Adrenal gland (tissue), 19 donors: ENCODE measurements around the gene CNTNAP1. TPM values are rescaled to one million over a fixed set of nuclear protein-coding genes. Genes with fewer than 3 reads are reported as not detected.

Experiments used
- DNase-seq, 7 donors: peaks; one replicate each; pipeline ENCODE4 v3.0.0-alpha.2; 2019 to 2020
- H3K27ac ChIP-seq, 5 donors: fragments of 200-600 bp; sonication (generic) in 4 of 5; 1 replicate in 3 of 5; 2 replicates in 2 of 5; pipeline versions ENCODE4 v1.5.1 to v1.8.0; 2016 to 2020; ENCODE audit warnings: mild to moderate bottlenecking in 1 of 5
- H3K27me3 ChIP-seq: fragments of 200-600 bp; 2 replicates; pipeline ENCODE4 v1.8.0; 2021
- H3K36me3 ChIP-seq, 2 donors: fragments of 200-600 bp; replicated peaks in 1 of 2; 1 replicate in 1 of 2; 2 replicates in 1 of 2; pipeline versions ENCODE4 v1.5.1 to v1.8.0; 2018 to 2022
- H3K4me1 ChIP-seq, 2 donors: fragments of 200-600 bp; replicated peaks in 1 of 2; 1 replicate in 1 of 2; 2 replicates in 1 of 2; pipeline versions ENCODE4 v1.5.1 to v1.8.0; 2018 to 2021
- H3K4me3 ChIP-seq, 4 donors: fragments of 200-600 bp; sonication (generic) in 3 of 4; one replicate each; pipeline ENCODE4 v1.5.1; 2016 to 2018
- H3K9me3 ChIP-seq, 3 donors: fragments of 200-600 bp; sonication (generic) in 1 of 3; replicated peaks in 1 of 3; 1 replicate in 2 of 3; 2 replicates in 1 of 3; pipeline versions ENCODE4 v1.5.1 to v1.8.0; 2016 to 2021
- CTCF ChIP-seq, 6 experiments: fragments of 450-650 bp in 4 of 6; fragments of 200-600 bp in 2 of 6; sonication (generic) in 1 of 6; IDR thresholded peaks; 1 replicate in 5 of 6; 2 replicates in 1 of 6; pipeline versions ENCODE4 v1.5.1 to v1.8.0; 2016 to 2021; ENCODE audit warnings: antibody characterized with exemption in 6 of 6, mild to moderate bottlenecking in 2 of 6, moderate library complexity in 1 of 6
- POLR2A ChIP-seq, 2 donors: fragments of 450-650 bp; IDR thresholded peaks; one replicate each; pipeline ENCODE4 v1.6.1; 2017; ENCODE audit warnings: antibody characterized with exemption in 2 of 2, mild to moderate bottlenecking in 2 of 2, moderate library complexity in 1 of 2
- WGBS, 4 donors: extraction: QIAGEN DNeasy Blood & Tissue Kit in 2 of 4; methylation state at CpG; one replicate each; pipeline versions ENCODE4 v1.1.5 to v1.1.7; 2013 to 2017; 5-methylcytosine and 5-hydroxymethylcytosine counted together
- intact Hi-C, 2 donors: fragments of 100-400 bp; cut with DNase I; formaldehyde crosslinking; loops; one replicate each; pipeline versions ENCODE4 v1.14.1 to v1.15.0; 2022 to 2023
- long read RNA-seq, 10 donors: library from polyadenylated mRNA in 3 of 10; unstranded in 2 of 10; stranded (forward) in 1 of 10; transcript quantifications; one replicate each; pipeline ENCODE4 v2.0.0 and lab custom pipeline, GENCODE V29; 2021 to 2026
- polyA plus RNA-seq, 3 donors: library from polyadenylated mRNA; stranded (reverse); fragments of 200-250 nt in 2 of 3; fragments of 350-450 nt in 1 of 3; fragmentation: Illumina TruSeq in 1 of 3; extraction: RNeasy Lipid Tissue Mini Kit (QIAGEN cat#74804) in 1 of 3; gene quantifications; one replicate each; pipeline ENCODE4 v1.2.3, GENCODE V29; 2013 to 2014
- total RNA-seq, 9 donors: library from RNA; depleted of rRNA in 4 of 9; stranded (reverse); fragments of >200 nt in 4 of 9; fragments of 120-200 nt in 1 of 9; fragmentation: NEBNext Ultra II Directional in 1 of 9; extraction: Animal tissue kit (Norgen Biotek cat#: 25700) in 1 of 9; gene quantifications; one replicate each; pipeline versions ENCODE4 v1.1.0 to v1.2.4, GENCODE V29; 2013 to 2023
- donor health status: healthy with polysubstance abuse.
- donor health status: Bipolar disorder and iron deficiency.
- donor health status: DM: yes; HTN: yes; CAD: no.
- donor health status: DM: no; HTN: no; CAD: no.
- donor health status: DM: no; HTN: no; CAD: no.
- donor health status: DM: yes; HTN: yes; CAD: no.

Gene CNTNAP1
- total RNA-seq (10 to 100 TPM in 2 of 9 donors, 1 to 10 TPM in 7; 1.8 to 31.9 (median 4.0) TPM), polyA plus RNA-seq (10 to 100 TPM in 1 of 3 donors, 1 to 10 TPM in 2; 1.6 to 12.5 (median 5.7) TPM)
- long read RNA-seq, donor 1 = 0 reads
- long read RNA-seq, donor 2 = 0 reads
- long read RNA-seq, donor 3 = 0 reads
- long read RNA-seq, donor 4, partial matches to known transcripts = 0 of 1 reads
- long read RNA-seq, donor 4, other reads (novel, unspliced or antisense) = 1 of 1 reads
- long read RNA-seq, donor 5, partial matches to known transcripts = 0 of 1 reads
- long read RNA-seq, donor 5, other reads (novel, unspliced or antisense) = 1 of 1 reads
- long read RNA-seq, donor 6, partial matches to known transcripts = 0 of 2 reads
- long read RNA-seq, donor 6, other reads (novel, unspliced or antisense) = 2 of 2 reads
- long read RNA-seq, donor 7 = 0 reads
- long read RNA-seq, donor 8 = 0 reads
- long read RNA-seq, donor 9 = 0 reads
- long read RNA-seq, donor 10 = 0 reads

- Histone ChIP-seq H3K4me3 (peak within 1 kb of the TSS in 1 of 4 donors; percentile 41), H3K27me3 (no peaks in the 10 kb centered on the region), H3K4me1 (peaks cover 28 to 59% of the 10 kb centered on the region in 2 donors), H3K27ac (peak within 1 kb of the TSS in 2 of 5 donors; percentile 49 to 60), H3K36me3 (no peaks in the 10 kb centered on the region), H3K9me3 (no peaks in the 10 kb centered on the region)
- TF ChIP-seq CTCF (IDR thresholded peaks at IDR 0.05) = no peak
- peak in 6 of 7 donors; percentile 56 to 83 (median 74) for DNase-seq
- intact Hi-C loops = loop anchor here in 1 of 2 donors (5.0 kb wide), 2 partner anchors 75 to 100 kb away; partner anchors contain the start of genes RETREG3 and TUBG1
- 8 to 11% (median 10%) methylated on average over 22 of the region's 22 CpGs for WGBS, 4 donors
These were observed at the start of gene CNTNAP1 for GRCh38 chr17:42681976-42682721. TSS of gene CNTNAP1 (plus strand) at chr17:42682531. CDS start at chr17:42682830, 299 bp downstream.

GRCh38 chr17:42632949-42633444 lies 49.3 kb upstream of the CNTNAP1 start:
- Histone ChIP-seq H3K36me3 (no peaks in the 10 kb centered on the region), H3K9me3 (no peaks in the 10 kb centered on the region), H3K4me1 (no peaks in the 10 kb centered on the region), H3K27me3 (no peaks in the 10 kb centered on the region), H3K27ac (peak overlapping the region in 2 of 5 donors; percentile 14 to 63), H3K4me3 (no peak overlapping the region)
- intact Hi-C loops = no loop called here
- peak in 1 of 7 donors; percentile 17 for DNase-seq
- TF ChIP-seq CTCF (IDR thresholded peaks at IDR 0.05) (no peak), POLR2A (IDR thresholded peaks at IDR 0.05) (no peak)
- WGBS, 4 donors = 65 to 85% (median 74%) methylated on average over 3 to 9 of the region's 9 CpGs

GRCh38 chr17:42639525-42640113 lies 42.7 kb upstream of the CNTNAP1 start:
- H3K4me3 ChIP-seq = no peak overlapping the region
- intact Hi-C loops = no loop called here
- no peak overlapping the region for H3K27ac ChIP-seq
- DNase-seq = no peak
- WGBS, 4 donors = 80 to 86% (median 83%) methylated on average over 4 to 6 of the region's 7 CpGs
- H3K27me3 ChIP-seq = no peaks in the 10 kb centered on the region
- no peaks in the 10 kb centered on the region for H3K9me3 ChIP-seq
- no peaks in the 10 kb centered on the region for H3K36me3 ChIP-seq
- H3K4me1 ChIP-seq = no peaks in the 10 kb centered on the region
- TF ChIP-seq POLR2A (IDR thresholded peaks at IDR 0.05) (no peak), CTCF (IDR thresholded peaks at IDR 0.05) (no peak)

GRCh38 chr17:42640121-42640520 lies 42.2 kb upstream of the CNTNAP1 start:
- intact Hi-C loops = no loop called here
- Histone ChIP-seq H3K27ac (no peak overlapping the region), H3K4me1 (no peaks in the 10 kb centered on the region), H3K9me3 (no peaks in the 10 kb centered on the region), H3K4me3 (no peak overlapping the region), H3K36me3 (no peaks in the 10 kb centered on the region), H3K27me3 (no peaks in the 10 kb centered on the region)
- DNase-seq = no peak
- 93 to 98% (median 95%) methylated on average over 4 of the region's 4 CpGs for WGBS, 4 donors
- no peak for TF ChIP-seq CTCF (IDR thresholded peaks at IDR 0.05)
- no peak for TF ChIP-seq POLR2A (IDR thresholded peaks at IDR 0.05)
